HG02852 (cell line): Measurements from ENCODE around the gene TMEM39A.

Experiments used
- ATAC-seq: cut with Tn5 transposase; IDR thresholded peaks from one replicate; pipeline ENCODE4 v1.9.1; 2021; ENCODE audit warnings: mild to moderate bottlenecking, moderate library complexity; ENCODE audit not compliant: unreplicated experiment

Gene TMEM39A

DNA sequence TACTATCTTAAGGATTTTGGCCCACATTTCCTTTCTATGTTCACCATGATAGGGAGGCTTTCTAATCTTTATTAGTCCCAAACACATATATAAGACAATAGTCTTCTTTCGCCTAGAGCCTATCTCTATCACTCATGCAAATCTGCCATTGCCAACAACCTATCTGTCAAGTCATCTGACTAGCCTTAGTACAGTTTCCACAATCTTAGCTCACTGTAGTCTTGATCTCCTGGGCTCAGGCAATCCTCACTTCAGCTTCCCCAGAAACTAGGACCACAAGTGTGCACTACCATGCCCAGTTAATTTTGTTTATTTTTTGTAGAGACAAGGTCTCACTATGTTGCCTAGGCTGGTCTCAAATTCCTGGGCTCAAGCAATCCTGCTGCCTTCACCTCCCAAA, 6.9 kb downstream of the TMEM39A start:
- ATAC-seq: no peak

GRCh38 chr3:119453822-119454221, 9.6 kb downstream of the TMEM39A start:
- no peak for ATAC-seq

DNA sequence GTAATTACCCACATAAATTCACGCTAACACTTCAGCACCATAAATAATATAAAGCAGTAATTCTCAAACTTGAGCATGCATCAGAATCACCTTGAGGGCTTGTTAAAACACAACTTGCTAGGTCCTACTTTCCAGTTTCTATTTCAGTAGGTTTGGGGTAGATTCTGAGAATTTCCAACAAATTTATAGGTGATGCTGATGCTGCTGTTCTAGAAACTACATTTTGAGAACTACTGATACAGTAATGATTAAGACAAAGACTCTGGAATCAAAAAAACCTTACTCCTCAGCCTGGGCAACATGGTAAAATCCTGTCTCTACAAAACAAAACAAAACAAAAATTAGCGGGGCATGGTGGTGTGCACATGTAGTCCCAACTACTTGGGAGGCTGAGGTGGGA, 18.8 kb downstream of the TMEM39A start:
- ATAC-seq: no peak

GRCh38 chr3:119443179-119443578, 20.2 kb downstream of the TMEM39A start:
- ATAC-seq: no peak

- no peak for ATAC-seq
These were observed 25.6 kb downstream of the TMEM39A start for GRCh38 chr3:119437691-119438258.

- ATAC-seq: no peak
These were observed 26.4 kb downstream of the TMEM39A start for GRCh38 chr3:119436977-119437376.

DNA sequence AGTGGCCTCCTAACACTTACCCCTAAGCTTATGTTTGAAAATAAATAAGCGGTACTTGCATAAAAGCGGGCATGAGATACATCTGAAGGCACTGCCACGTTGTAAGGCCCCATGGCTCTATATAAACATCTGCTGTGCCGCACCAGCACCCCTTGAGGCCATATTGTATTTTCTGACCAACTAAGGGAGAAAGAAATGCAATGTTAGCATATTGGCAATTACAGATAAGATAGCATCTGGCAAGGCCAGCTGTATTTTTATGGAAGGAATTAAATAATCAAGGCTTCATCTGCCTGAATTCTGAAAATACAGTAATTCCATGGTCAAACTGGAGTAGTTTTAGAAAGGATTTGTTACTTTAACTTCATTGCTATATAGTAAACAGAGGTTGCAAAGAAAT, 28.7 kb downstream of the TMEM39A start:
- no peak for ATAC-seq

- no peak for ATAC-seq
These were observed 29.6 kb downstream of the TMEM39A start for GRCh38 chr3:119433613-119434325.

GRCh38 chr3:119428538-119428937, 34.9 kb downstream of the TMEM39A start:
- no peak for ATAC-seq

DNA sequence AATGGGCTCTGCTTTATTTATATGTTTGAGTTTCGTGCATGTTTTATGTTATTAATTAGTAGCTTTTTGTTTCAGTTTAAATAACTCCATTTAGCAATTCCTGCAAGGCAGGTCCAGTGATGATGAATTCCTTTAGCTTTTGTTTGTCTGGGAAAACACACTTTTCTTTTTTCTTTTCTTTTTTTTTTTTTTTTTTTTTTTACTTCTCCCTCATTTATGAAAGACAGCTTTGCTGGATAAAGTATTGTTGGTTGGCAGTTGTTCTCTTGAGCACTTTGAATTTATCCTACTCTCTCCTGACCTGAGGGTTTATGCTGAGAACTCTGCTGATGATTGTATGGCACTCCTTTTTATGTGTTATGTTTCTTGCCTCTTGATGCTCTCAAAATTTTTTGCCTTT, 35.7 kb downstream of the TMEM39A start:
- no peak for ATAC-seq

- ATAC-seq: no peak
These were observed 43.2 kb downstream of the TMEM39A start for GRCh38 chr3:119420196-119420595.

DNA sequence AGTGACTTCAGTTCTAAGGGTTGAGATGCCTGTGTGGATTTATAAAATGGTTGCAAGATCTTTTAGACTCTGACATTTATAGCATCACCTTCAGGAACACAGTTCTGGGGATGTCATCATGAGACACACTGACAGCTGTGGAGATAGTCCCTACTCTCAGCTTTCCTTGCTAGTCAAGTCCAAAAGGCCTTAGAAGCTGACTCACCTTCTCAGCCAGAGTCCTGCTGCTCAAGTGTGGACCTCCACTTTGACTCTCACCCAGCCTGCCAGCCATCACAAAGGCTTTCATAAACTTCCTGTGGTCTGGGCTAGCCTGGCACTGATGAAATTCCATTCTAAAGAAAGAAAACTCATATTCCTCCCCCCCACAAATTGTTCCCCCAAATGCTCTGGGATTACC, 44.8 kb downstream of the TMEM39A start:
- no peak for ATAC-seq

GRCh38 chr3:119417771-119418512, 45.5 kb downstream of the TMEM39A start:
- ATAC-seq: no peak

DNA sequence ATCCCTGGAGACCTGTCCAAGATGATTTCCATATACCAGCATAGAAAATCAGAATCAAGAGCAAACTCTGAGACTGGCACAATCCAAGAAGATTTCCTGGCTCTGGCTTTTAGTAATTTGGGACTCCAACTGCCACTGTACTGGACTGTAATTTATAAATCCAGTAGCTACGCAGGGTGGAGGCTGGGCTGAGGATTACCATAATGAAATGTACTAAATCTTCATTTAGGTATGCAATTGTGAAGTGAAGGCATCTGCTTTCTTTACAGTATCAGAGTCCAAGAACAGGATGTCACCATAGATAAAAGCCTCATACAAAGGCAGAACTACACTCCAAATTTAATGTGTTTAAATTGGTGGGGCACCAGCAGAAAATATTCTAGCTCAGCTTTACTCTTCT, 46.5 kb downstream of the TMEM39A start:
- no peak for ATAC-seq

GRCh38 chr3:119413603-119414280, 49.7 kb downstream of the TMEM39A start:
- ATAC-seq: no peak

- no peak for ATAC-seq
These were observed 53.6 kb downstream of the TMEM39A start for GRCh38 chr3:119409844-119410243.

- peak; percentile 81 for ATAC-seq
These were observed 55.0 kb downstream of the TMEM39A start for GRCh38 chr3:119408243-119408950.

GRCh38 chr3:119405315-119405714, 58.1 kb downstream of the TMEM39A start:
- ATAC-seq: no peak

DNA sequence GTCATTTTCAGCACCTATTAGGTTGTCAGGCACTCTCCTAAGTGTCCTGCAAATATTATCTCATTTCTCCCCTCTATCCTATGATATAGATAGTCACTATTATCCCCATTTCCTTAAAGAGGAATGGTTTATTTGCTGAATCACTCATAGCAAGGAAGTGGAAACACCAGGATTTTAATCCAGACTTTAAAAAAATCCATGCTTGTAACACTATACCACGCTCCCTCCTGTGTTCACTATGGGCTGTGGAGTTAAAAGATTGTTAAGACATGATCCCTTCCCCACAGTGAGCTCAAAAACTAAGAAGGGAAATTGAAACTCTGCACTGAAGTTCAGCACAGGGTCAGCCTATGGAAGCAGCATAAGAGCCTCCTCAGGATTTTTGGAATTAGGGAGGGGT, 60.2 kb downstream of the TMEM39A start:
- ATAC-seq: no peak

- ATAC-seq: no peak
These were observed 60.6 kb downstream of the TMEM39A start for GRCh38 chr3:119402791-119403190.
